ENCODE measurements around the gene EXOSC6.
"Not testable (repeated sequence)": the region's sequence is repeated elsewhere in the genome, so short reads cannot be mapped to it uniquely, and the experiment has no call there.

Gene EXOSC6

DNA sequence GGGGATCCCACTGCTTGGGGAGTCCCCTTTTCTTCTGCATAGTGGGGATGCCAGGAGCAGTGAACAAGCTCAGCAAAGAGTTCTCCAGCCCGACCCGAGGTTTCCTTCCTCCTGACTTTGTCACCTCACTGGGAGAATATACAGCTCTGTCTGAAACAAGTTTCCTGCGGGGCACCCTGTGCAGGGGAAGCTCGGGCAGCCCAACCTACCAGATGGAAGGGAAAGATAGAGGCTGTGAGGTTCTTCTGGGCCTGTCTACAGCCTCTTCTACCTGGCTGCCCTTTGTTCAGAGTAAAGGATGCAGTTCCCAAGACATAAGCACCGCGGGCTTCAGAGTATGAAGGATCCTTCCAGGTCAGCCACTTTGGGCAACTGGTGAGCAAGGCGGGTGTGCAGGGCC, 54.1 kb downstream of the EXOSC6 start:
- not testable (repeated sequence) for DNase-seq

Data from NCI-H1694 treated with DMSO at 0.1 percent for 48 hours (cell line).